A549 treated with AZD9567 at 1 μM for 4 hours (cell line): ENCODE data around the gene PALM2AKAP2. TPM values are rescaled to one million over a fixed set of nuclear protein-coding genes. Genes with fewer than 3 reads are reported as not detected.

Source experiments
- total RNA-seq: library from RNA; stranded (reverse); fragments of 200-300 nt; extraction: Qiagen RNA extraction; gene quantifications from 5 replicates; pipeline ENCODE4 v1.2.3, GENCODE V29; 2022; ENCODE audit not compliant: insufficient read depth

Gene PALM2AKAP2
- total RNA-seq, result 0.17 to 0.45 TPM (median 0.27 TPM) in 4 of 5 replicates, not detected in the other

DNA sequence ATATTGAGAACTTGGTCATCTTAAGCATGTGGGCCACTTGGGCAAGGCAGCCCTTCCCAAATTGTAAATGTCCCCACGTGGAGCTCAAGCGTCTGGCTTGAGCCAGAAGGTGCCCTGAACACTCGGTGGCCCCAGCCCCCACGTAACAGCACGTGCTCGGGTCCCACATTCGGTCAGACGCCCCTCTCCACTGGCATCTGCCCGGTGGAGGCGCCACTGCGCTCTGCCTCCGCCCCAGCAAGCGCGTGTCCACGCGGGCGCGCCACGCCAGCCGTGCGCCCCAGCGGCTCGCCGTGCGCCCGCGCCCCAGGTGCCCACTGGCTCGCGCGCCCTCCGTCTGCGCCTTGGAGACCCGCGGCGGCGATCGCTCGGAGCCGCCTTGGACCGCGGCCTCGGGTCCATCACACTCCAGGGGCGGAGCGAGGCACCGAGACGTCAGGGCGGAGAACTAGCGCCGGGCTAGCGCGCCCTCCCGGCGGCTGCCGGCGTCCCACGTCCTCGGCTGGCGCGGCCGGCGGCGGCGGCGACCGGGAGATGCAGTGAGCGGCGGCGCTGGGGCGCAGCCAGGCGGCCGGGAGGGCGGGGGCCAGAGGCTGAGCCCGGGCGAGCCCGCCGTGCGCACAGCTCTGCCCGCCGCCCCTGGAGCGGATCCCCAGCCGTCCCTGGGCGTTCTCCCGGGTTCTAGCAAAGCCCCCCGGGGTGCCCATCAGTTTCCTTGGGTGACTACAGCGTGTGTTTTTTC lies at the start of gene PALM2AKAP2:
PALM2AKAP2 (plus strand) TSS at position 488 of the 742 bp plus-strand sequence. CDS start 291 bp downstream, outside the sequence.

